LNCaP clone FGC (cell line): ENCODE measurements around the gene USH1C.

ENCODE experiments used
- DNase-seq: peaks from one replicate; pipeline ENCODE4 v3.0.0-alpha.2; 2011; ENCODE audit warnings: low read depth
- H3K4me3 ChIP-seq: 2 replicates; pipeline ENCODE4 v1.5.1; 2011; ENCODE audit warnings: mild to moderate bottlenecking, low read depth, low read length, control low read depth
- TF ChIP-seq, protein P1 (sequence below): IDR thresholded peaks from 2 replicates; pipeline ENCODE4 v1.5.1; 2012; ENCODE audit warnings: mild to moderate bottlenecking; ENCODE audit not compliant: control insufficient read depth, insufficient read depth; ENCODE audit errors: extremely low read depth

The USH1C gene

DNA sequence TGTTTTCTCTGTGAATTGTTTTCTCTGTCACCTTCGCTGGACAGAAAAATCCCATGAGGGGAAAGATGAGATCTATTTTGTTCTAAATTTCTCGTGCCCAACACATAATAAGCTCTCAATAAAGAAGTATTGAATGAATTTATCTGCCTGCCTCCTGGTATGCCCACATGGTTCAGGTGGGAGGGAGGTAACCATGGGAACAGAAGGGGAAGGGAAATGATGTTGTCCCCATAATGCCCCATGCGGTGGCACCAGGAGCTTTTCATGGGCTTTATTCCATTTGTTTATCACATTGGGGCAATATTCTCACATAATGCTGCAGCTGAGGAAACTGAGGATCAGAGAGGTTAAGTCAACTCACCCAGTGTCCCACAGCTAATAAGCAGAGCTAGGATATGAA is 8.7 kb downstream of the USH1C start:
- H3K4me3 ChIP-seq = no peak overlapping the region
- TF ChIP-seq, protein P1, sequence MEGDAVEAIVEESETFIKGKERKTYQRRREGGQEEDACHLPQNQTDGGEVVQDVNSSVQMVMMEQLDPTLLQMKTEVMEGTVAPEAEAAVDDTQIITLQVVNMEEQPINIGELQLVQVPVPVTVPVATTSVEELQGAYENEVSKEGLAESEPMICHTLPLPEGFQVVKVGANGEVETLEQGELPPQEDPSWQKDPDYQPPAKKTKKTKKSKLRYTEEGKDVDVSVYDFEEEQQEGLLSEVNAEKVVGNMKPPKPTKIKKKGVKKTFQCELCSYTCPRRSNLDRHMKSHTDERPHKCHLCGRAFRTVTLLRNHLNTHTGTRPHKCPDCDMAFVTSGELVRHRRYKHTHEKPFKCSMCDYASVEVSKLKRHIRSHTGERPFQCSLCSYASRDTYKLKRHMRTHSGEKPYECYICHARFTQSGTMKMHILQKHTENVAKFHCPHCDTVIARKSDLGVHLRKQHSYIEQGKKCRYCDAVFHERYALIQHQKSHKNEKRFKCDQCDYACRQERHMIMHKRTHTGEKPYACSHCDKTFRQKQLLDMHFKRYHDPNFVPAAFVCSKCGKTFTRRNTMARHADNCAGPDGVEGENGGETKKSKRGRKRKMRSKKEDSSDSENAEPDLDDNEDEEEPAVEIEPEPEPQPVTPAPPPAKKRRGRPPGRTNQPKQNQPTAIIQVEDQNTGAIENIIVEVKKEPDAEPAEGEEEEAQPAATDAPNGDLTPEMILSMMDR = no peak
- DNase-seq = no peak

DNA sequence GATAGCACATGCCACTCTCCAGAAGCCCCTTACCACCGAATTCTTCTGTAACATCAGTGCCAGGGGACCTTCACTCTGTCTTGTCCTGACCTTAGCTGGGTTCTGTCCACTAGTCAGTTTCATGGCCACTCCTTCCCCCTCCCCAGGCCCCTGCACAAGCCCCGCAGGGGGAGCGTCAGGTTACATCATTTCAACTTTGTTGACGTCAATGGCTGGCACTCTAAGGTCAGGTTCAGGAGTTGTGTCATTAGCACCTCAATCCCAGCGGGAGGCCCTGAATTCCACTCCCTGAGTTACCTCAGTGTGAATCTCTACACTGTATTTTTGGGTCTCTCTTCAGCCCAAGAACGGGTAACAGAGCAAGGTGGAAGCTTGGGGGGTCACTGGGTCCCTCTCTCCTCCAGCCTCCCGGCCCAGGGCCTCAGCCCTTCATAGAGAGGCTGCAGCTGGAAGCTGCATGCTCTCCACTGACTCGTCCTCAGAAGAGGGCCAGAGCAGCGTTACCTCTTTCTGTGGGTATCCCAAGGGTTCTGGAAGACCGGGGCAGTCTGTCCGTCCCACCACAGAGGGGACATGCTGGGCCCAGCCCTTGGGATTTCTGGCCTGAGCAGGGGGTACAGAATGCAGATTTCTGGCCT is 10.3 kb downstream of the USH1C start:
- DNase-seq = no peak
- H3K4me3 ChIP-seq = no peak overlapping the region
- TF ChIP-seq, protein P1 = no peak

DNA sequence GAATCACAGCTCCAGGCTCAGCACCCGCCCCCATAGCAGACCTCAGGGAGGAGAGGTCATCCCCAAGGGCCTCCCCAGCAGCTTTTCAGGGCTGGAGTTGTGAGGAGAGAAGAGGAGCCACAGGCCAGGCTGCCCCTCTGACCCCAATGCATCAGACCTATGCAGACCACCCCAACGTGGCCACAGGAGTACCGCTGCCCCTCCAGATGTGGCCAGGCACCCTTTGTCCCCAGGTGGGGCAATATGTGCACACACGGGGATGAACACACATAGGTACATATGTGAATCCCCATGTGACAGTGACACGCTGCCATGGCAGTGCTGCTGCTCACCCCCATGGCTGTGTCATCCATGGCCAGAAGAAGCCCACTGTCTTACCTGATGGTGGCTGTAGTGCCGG is 10.9 kb downstream of the USH1C start:
- DNase-seq = no peak
- H3K4me3 ChIP-seq = no peak overlapping the region
- TF ChIP-seq, protein P1 = no peak

DNA sequence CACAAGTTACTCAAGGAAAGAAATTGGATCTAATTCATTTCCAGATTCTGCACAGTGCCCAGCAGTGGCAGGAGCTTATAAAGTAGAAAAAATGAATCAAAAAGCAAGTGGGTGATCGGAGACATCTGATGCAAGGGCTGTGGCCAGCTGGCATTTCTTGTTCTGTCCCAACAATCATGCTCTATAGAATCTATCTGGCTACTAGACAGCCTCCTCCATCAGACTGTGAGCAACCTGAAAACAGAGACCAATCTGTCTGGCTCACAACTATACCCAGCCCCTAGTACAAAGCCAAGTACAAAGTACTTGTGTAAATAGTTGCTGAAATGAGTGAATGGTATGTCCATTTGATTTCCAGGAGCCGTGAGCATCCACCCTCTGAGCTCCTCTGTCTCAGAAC is 11.4 kb downstream of the USH1C start:
- TF ChIP-seq, protein P1 = no peak
- no peak for DNase-seq
- no peak overlapping the region for H3K4me3 ChIP-seq

DNA sequence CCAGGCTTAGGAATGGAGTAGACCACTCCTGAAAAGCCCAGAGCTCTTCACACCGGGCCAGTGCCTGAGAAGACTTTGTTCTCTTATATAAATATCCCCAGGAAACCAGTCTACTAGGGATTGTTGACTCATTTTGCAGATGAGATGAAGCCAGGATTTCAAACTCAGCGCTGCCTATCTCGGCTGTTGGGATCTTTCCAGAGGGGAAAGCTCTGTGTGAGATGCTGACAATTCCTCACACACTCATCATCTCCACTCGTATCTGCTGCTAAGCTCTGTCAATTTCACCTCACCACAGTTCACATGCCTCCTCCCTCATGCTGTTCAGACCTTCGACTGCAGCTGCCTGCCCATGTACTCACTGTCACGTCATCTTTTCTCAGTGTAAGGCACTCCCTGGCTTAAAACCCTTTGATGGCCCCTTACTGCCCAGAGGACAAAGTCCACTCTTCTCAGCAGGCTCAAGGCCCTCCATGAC is 12.5 kb downstream of the USH1C start:
- TF ChIP-seq, protein P1 = no peak
- H3K4me3 ChIP-seq = no peak overlapping the region
- no peak for DNase-seq

DNA sequence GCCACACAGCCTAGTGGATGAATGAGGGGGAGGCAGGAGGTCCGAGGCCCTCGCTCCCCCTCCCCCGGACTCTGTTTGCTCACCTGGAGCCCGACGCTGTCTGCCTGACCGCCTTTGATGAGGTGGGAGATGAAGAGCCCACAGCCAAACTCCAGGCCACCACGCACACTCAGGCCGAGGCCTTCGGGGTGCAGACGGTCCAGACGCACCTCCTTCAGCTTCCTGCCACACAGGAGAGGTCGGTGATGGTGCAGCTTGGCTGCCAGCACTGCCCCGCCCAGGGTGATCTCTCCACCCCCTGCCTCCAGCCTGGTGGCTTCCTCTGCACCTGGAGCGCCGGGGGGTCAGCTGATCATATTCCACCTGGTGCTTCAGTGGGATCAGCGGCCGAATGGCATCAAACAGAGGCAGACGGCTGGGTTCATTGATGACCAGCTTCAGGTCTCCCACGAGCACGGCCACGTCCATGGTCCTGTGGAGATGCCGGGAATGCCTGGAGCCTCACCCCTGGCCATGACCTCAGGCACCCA is 13.1 kb downstream of the USH1C start:
- DNase-seq = no peak
- no peak overlapping the region for H3K4me3 ChIP-seq
- TF ChIP-seq, protein P1 = no peak

DNA sequence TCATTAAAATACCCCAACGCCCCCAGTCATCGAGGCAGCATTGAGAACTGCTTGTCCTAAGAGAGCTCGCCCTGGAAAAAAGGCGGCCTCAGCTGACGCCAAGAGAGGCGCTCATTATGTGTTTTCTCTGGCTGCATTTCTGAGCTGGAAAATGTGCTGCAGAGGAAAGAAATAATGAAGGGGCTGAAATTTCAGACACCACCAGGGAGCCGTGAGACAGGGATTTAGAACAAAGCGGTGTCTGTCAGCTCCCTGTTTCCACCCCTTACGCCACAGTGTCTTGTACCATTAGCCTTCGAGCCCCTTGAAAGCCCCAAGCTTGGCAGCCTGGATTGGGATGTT is 14.4 kb downstream of the USH1C start:
- TF ChIP-seq, protein P1 = no peak
- DNase-seq = no peak
- no peak overlapping the region for H3K4me3 ChIP-seq
